H1 (cell line): ENCODE data around the gene TMEM255A. TPM values are rescaled to one million over a fixed set of nuclear protein-coding genes. Genes with fewer than 3 reads are reported as not detected.
A peak's percentile ranks its signal among the peaks of the same experiment; 100 is the strongest.

Experiments
- CTCF ChIA-PET: fragments of 300-600 bp; sonication (Branson Sonifier 250); formaldehyde crosslinking; loops from one replicate; lab custom pipeline; 2021; ENCODE audit not compliant: partially characterized antibody; lab: Charles Lee
- POLR2A ChIA-PET: fragments of 300-600 bp; sonication (Branson Sonifier 250); formaldehyde crosslinking; loops from one replicate; lab custom pipeline; 2021; ENCODE audit warnings: inconsistent platforms; ENCODE audit not compliant: partially characterized antibody; lab: Charles Lee
- DNase-seq, 2 experiments: peaks; one replicate each; pipeline versions ENCODE4 v3.0.0 to v3.0.0-alpha.2; 2010 to 2022; ENCODE audit warnings: low spot score in 2 of 2, low read depth in 1 of 2, mixed read lengths in 1 of 2
- FAIRE-seq: peaks from 2 replicates; lab custom pipeline; 2011; peaks lifted over from hg19 to GRCh38; lab: Jason Lieb, UNC
- H2AFZ ChIP-seq: 2 replicates; pipeline ENCODE4 v1.8.1; 2012; ENCODE audit warnings: low read length, inconsistent platforms
- H2AK5ac ChIP-seq: 2 replicates; pipeline ENCODE4 v1.6.1; 2013; ENCODE audit warnings: low read depth, low read length
- H2BK120ac ChIP-seq: replicated peaks from 2 replicates; pipeline ENCODE3; 2013; ENCODE audit warnings: low read depth, low read length, inconsistent platforms
- H2BK12ac ChIP-seq: 2 replicates; pipeline ENCODE4 v1.6.1; 2013; ENCODE audit warnings: low read depth, low read length
- H2BK15ac ChIP-seq: 2 replicates; pipeline ENCODE4 v1.6.1; 2013; ENCODE audit warnings: low read length
- H2BK20ac ChIP-seq: 2 replicates; pipeline ENCODE4 v1.6.1; 2013; ENCODE audit warnings: low read length
- H2BK5ac ChIP-seq: 2 replicates; pipeline ENCODE4 v1.6.1; 2013; ENCODE audit warnings: low read depth, low read length
- H3K14ac ChIP-seq: 2 replicates; pipeline ENCODE4 v1.6.1; 2013; ENCODE audit warnings: inconsistent platforms; ENCODE audit not compliant: insufficient read length
- H3K18ac ChIP-seq: 2 replicates; pipeline ENCODE4 v1.6.1; 2013; ENCODE audit warnings: low read length; ENCODE audit errors: extremely low read depth
- H3K23ac ChIP-seq: 2 replicates; pipeline ENCODE4 v1.6.1; 2013; ENCODE audit warnings: inconsistent platforms; ENCODE audit not compliant: insufficient read length
- H3K23me2 ChIP-seq: 2 replicates; pipeline ENCODE4 v1.6.1; 2013; ENCODE audit warnings: low read depth, low read length
- H3K27ac ChIP-seq: 2 replicates; pipeline ENCODE4 v1.6.1; 2011; ENCODE audit warnings: low read depth, low read length, inconsistent platforms
- H3K27me3 ChIP-seq, 4 experiments: replicated peaks in 1 of 4; 1 replicate in 1 of 4; 2 replicates in 3 of 4; pipeline versions ENCODE4 v1.6.1 to v1.8.1; 2011 to 2013; ENCODE audit warnings: low read length in 3 of 4, mild to moderate bottlenecking in 3 of 4, inconsistent platforms in 2 of 4, mixed read lengths in 2 of 4, moderate library complexity in 1 of 4; ENCODE audit not compliant: control insufficient read depth in 3 of 4, insufficient read depth in 3 of 4; ENCODE audit errors: extremely low read depth in 1 of 4
- H3K36me3 ChIP-seq, 4 experiments: 2 replicates each; pipeline versions ENCODE4 v1.6.1 to v1.8.1; 2011 to 2013; ENCODE audit warnings: mild to moderate bottlenecking in 4 of 4, low read length in 3 of 4, moderate library complexity in 2 of 4, control low read depth in 1 of 4, inconsistent platforms in 1 of 4; ENCODE audit not compliant: insufficient read depth in 4 of 4, control insufficient read depth in 2 of 4
- H3K4ac ChIP-seq: replicated peaks from 2 replicates; pipeline ENCODE3; 2013; ENCODE audit warnings: low read length, low read depth, mixed read lengths, inconsistent platforms; ENCODE audit not compliant: insufficient read length
- H3K4me1 ChIP-seq, 4 experiments: replicated peaks in 1 of 4; 1 replicate in 1 of 4; 2 replicates in 3 of 4; pipeline versions ENCODE4 v1.6.1 to v1.8.1; 2011 to 2013; ENCODE audit warnings: low read length in 3 of 4, inconsistent platforms in 2 of 4, mixed read lengths in 1 of 4; ENCODE audit not compliant: insufficient read depth in 4 of 4, control insufficient read depth in 3 of 4
- H3K4me2 ChIP-seq, 2 experiments: 2 replicates each; pipeline versions ENCODE4 v1.6.1 to v1.8.1; 2011 to 2013; ENCODE audit warnings: low read depth in 2 of 2, low read length in 2 of 2, control low read depth in 1 of 2, inconsistent platforms in 1 of 2, mild to moderate bottlenecking in 1 of 2; ENCODE audit not compliant: insufficient read depth in 1 of 2
- H3K4me3 ChIP-seq, 4 experiments: fragments of 200-600, 300-600 bp in 1 of 4; sonication (generic), shearing (Covaris generic), sonication (Bioruptor Twin) in 1 of 4; 2 replicates each; pipeline versions ENCODE4 v1.5.1 to v1.8.1; 2011 to 2016; ENCODE audit warnings: low read length in 4 of 4, low read depth in 3 of 4, control low read depth in 2 of 4, inconsistent platforms in 2 of 4, mild to moderate bottlenecking in 2 of 4, mixed read lengths in 1 of 4, moderate library complexity in 1 of 4; ENCODE audit not compliant: insufficient read depth in 2 of 4; ENCODE audit errors: extremely low read depth in 1 of 4
- H3K56ac ChIP-seq: replicated peaks from 2 replicates; pipeline ENCODE3; 2013; ENCODE audit warnings: low read depth, mild to moderate bottlenecking, mixed read lengths, low read length, inconsistent platforms; ENCODE audit not compliant: insufficient read length
- H3K79me1 ChIP-seq: 2 replicates; pipeline ENCODE4 v1.6.1; 2013; ENCODE audit warnings: low read depth, low read length, control low read depth
- H3K79me2 ChIP-seq, 2 experiments: 2 replicates each; pipeline versions ENCODE4 v1.6.1 to v1.8.1; 2012 to 2013; ENCODE audit warnings: low read length in 2 of 2, mild to moderate bottlenecking in 2 of 2, inconsistent platforms in 1 of 2; ENCODE audit not compliant: insufficient read depth in 2 of 2, control insufficient read depth in 1 of 2
- H3K9ac ChIP-seq, 4 experiments: replicated peaks in 1 of 4; 1 replicate in 1 of 4; 2 replicates in 3 of 4; pipeline versions ENCODE4 v1.6.1 to v1.8.1; 2011 to 2013; ENCODE audit warnings: low read depth in 3 of 4, low read length in 3 of 4, control low read depth in 2 of 4, mild to moderate bottlenecking in 2 of 4, moderate library complexity in 2 of 4, inconsistent platforms in 1 of 4; ENCODE audit errors: extremely low read depth in 1 of 4
- H3K9me3 ChIP-seq, 2 experiments: 2 replicates each; pipeline versions ENCODE4 v1.6.1 to v1.8.1; 2012 to 2013; ENCODE audit warnings: mild to moderate bottlenecking in 2 of 2, moderate library complexity in 2 of 2, control low read depth in 1 of 2, inconsistent platforms in 1 of 2, low read depth in 1 of 2, low read length in 1 of 2, mixed read lengths in 1 of 2; ENCODE audit not compliant: insufficient read depth in 2 of 2
- H4K20me1 ChIP-seq, 2 experiments: replicated peaks in 1 of 2; 2 replicates each; pipeline versions ENCODE3 to v1.8.1; 2011 to 2013; ENCODE audit warnings: inconsistent platforms in 2 of 2, low read length in 2 of 2, mild to moderate bottlenecking in 1 of 2; ENCODE audit not compliant: insufficient read depth in 2 of 2, control insufficient read depth in 1 of 2
- H4K5ac ChIP-seq: 2 replicates; pipeline ENCODE4 v1.6.1; 2013; ENCODE audit warnings: low read length, low read depth, mixed read lengths, inconsistent platforms; ENCODE audit not compliant: insufficient read length
- H4K8ac ChIP-seq: 2 replicates; pipeline ENCODE4 v1.8.0; 2013; ENCODE audit warnings: mild to moderate bottlenecking, moderate library complexity, low read length, inconsistent platforms; ENCODE audit not compliant: insufficient read depth; ENCODE audit errors: extremely low read depth
- H4K91ac ChIP-seq: replicated peaks from 2 replicates; pipeline ENCODE3; 2013; ENCODE audit warnings: low read length, mixed read lengths, inconsistent platforms; ENCODE audit not compliant: insufficient read length
- MAFK ChIP-seq: IDR thresholded peaks from 2 replicates; pipeline ENCODE4 v1.6.1; 2012; ENCODE audit warnings: low read depth, mild to moderate bottlenecking, improper control_type of control experiment, low read length
- RAD21 ChIP-seq, 2 experiments: IDR thresholded peaks in 1 of 2; conservative IDR thresholded peaks in 1 of 2; 2 replicates each; pipeline ENCODE4 v1.6.1; 2011; ENCODE audit warnings: low read depth in 2 of 2, low read length in 2 of 2, improper control_type of control experiment in 1 of 2, inconsistent platforms in 1 of 2, mild to moderate bottlenecking in 1 of 2, moderate library complexity in 1 of 2
- SP4 ChIP-seq: IDR thresholded peaks from 2 replicates; pipeline ENCODE4 v1.6.1; 2012; ENCODE audit warnings: low read length, inconsistent platforms
- TBP ChIP-seq: IDR thresholded peaks from 2 replicates; pipeline ENCODE4 v1.6.1; 2011; ENCODE audit warnings: low read depth, low read length, improper control_type of control experiment
- ZNF274 ChIP-seq: IDR thresholded peaks from 2 replicates; pipeline ENCODE4 v1.7.0; 2012; ENCODE audit warnings: low read length, borderline replicate concordance; ENCODE audit errors: extremely low read depth
- WGBS, 2 experiments: shearing (Covaris generic) in 1 of 2; methylation state at CpG; one replicate each; pipeline versions ENCODE4 v1.1.6 to v1.1.7; 2013 to 2015; ENCODE audit warnings: low lambda C conversion rate in 2 of 2, mixed read lengths in 2 of 2, inconsistent platforms in 1 of 2, low coverage in 1 of 2, missing lambda C conversion rate in 1 of 2; ENCODE audit not compliant: insufficient replicate concordance in 2 of 2, insufficient coverage in 1 of 2, insufficient read length in 1 of 2; ENCODE audit errors: extremely low coverage in 1 of 2, missing lambda C conversion rate in 1 of 2; 5-methylcytosine and 5-hydroxymethylcytosine counted together
- polyA plus RNA-seq, 7 experiments: library from polyadenylated mRNA; depleted of rRNA in 3 of 7; stranded (reverse) in 5 of 7; unstranded in 2 of 7; fragments of >200 nt in 5 of 7; fragments of 200-250 nt in 2 of 7; gene quantifications; 1 replicate in 5 of 7; 2 replicates in 1 of 7; 4 replicates in 1 of 7; pipeline versions ENCODE4 v1.2.1 to v1.2.3, GENCODE V29; 2011 to 2013; ENCODE audit warnings: missing spikeins in 2 of 7, mixed read lengths in 2 of 7
- total RNA-seq: library from RNA; stranded (reverse); fragmentation: NEBNext Ultra II Directional; extraction: Animal tissue kit (Norgen Biotek cat#: 25700); gene quantifications from 2 replicates; pipeline ENCODE4 v1.2.1, GENCODE V29; 2021
- TF ChIP-seq, protein P1 (sequence below), 3 experiments: IDR thresholded peaks; 1 replicate in 2 of 3; 2 replicates in 1 of 3; pipeline versions ENCODE4 v1.5.1 to v1.6.1; 2011; ENCODE audit warnings: low read length in 3 of 3, mild to moderate bottlenecking in 3 of 3, inconsistent platforms in 2 of 3, low read depth in 1 of 3, moderate library complexity in 1 of 3; ENCODE audit not compliant: insufficient read depth in 1 of 3; ENCODE audit errors: control extremely low read depth in 1 of 3

TMEM255A gene
- total and polyA plus RNA-seq, 2 of the 8 experiments (the other 6 are each of a cell fraction or from before 2014, with no cell fraction given), result 0.73 to 2.3 TPM

DNA sequence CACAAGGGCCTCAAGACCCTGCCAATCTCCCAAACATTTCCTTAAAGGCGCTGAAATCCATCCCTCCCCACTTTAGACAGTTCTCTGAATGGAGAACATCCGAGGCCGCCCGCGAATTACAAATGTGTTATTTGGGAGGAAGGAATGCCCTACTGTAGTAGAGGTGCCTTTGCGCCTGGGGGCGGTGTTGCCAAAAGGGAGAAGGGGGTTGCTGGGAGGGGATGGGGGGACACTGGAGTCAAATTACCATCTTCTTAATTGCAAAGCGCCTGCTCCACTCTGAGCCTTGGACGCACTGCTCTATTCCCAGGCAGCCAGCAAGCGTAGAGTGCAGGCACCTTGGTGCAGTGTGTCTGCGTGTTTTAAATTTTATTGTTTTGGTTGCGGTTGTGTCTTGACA is 2.7 kb downstream of the TMEM255A start:
- H4K20me1 ChIP-seq, result no peaks in the 10 kb centered on the region
- no peak overlapping the region for H2BK5ac ChIP-seq
- H4K91ac ChIP-seq, result no peak overlapping the region
- H3K79me2 ChIP-seq, result no peaks in the 10 kb centered on the region
- FAIRE-seq (peak; percentile 69), DNase-seq (peak; percentile 36 to 60)
- TF ChIP-seq SP4 (no peak), MAFK (no peak), ZNF274 (no peak), RAD21 (IDR thresholded peaks at IDR 0.05 in 1 of 2, conservative IDR thresholded peaks at IDR 0.05 in 1 of 2; ENCODE audit: low read depth in 2 of 2, low read length in 2 of 2) (peak; percentile 68 to 71), TBP (no peak)
- TF ChIP-seq, protein P1, sequence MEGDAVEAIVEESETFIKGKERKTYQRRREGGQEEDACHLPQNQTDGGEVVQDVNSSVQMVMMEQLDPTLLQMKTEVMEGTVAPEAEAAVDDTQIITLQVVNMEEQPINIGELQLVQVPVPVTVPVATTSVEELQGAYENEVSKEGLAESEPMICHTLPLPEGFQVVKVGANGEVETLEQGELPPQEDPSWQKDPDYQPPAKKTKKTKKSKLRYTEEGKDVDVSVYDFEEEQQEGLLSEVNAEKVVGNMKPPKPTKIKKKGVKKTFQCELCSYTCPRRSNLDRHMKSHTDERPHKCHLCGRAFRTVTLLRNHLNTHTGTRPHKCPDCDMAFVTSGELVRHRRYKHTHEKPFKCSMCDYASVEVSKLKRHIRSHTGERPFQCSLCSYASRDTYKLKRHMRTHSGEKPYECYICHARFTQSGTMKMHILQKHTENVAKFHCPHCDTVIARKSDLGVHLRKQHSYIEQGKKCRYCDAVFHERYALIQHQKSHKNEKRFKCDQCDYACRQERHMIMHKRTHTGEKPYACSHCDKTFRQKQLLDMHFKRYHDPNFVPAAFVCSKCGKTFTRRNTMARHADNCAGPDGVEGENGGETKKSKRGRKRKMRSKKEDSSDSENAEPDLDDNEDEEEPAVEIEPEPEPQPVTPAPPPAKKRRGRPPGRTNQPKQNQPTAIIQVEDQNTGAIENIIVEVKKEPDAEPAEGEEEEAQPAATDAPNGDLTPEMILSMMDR (IDR thresholded peaks at IDR 0.05; ENCODE audit: control extremely low read depth in 1 of 3, insufficient read depth in 1 of 3, low read depth in 1 of 3, low read length in 3 of 3), result peak; percentile 60 to 64 (median 60)
- no peak overlapping the region for H2BK12ac ChIP-seq
- H3K18ac ChIP-seq, result no peak overlapping the region
- no peak overlapping the region for H2AK5ac ChIP-seq
- H3K56ac ChIP-seq, result no peak overlapping the region
- H3K79me1 ChIP-seq, result no peaks in the 10 kb centered on the region
- H4K5ac ChIP-seq, result no peak overlapping the region
- no peaks in the 10 kb centered on the region for H3K36me3 ChIP-seq
- no peak overlapping the region for H2AFZ ChIP-seq
- WGBS, 2 experiments, result 0% methylated on average over 1 of the region's 12 CpGs; no CpG with 5 or more reads in 1 of the 2 experiments
- no peak overlapping the region for H3K4ac ChIP-seq
- POLR2A ChIA-PET, result interaction anchor here (1.5 kb wide), 1 partner anchor 58 kb away, joined by 3 read pairs; the partner anchor contains the start of gene ZBTB33
- no peaks in the 10 kb centered on the region for H3K9me3 ChIP-seq
- H2BK20ac ChIP-seq, result no peak overlapping the region
- peak overlapping the region; percentile 84 to 86 for H3K4me2 ChIP-seq
- peaks cover 4 to 65% (median 47%) of the 10 kb centered on the region in 4 experiments for H3K27me3 ChIP-seq
- H3K23me2 ChIP-seq, result peaks cover 12% of the 10 kb centered on the region; the same call in 1 of the 2 replicates
- peak overlapping the region; percentile 31 to 71 (median 46); a peak in 7 of 8 replicates for H3K4me3 ChIP-seq
- no peak overlapping the region for H4K8ac ChIP-seq
- no peak overlapping the region for H2BK120ac ChIP-seq
- H3K9ac ChIP-seq, result no peak overlapping the region
- no peak overlapping the region for H2BK15ac ChIP-seq
- peaks cover 0 to 5% (median 3%) of the 10 kb centered on the region in 4 experiments; a peak in 3 of 7 replicates for H3K4me1 ChIP-seq
- CTCF ChIA-PET, result interaction anchor here (0.7 to 2.0 kb wide), 12 partner anchors 9 to 177 kb away, joined by 3 to 12 read pairs (median 4); partner anchors contain the start of gene ZBTB33
- H3K14ac ChIP-seq, result no peak overlapping the region
- H3K27ac ChIP-seq, result no peak overlapping the region
- no peak overlapping the region for H3K23ac ChIP-seq
